SW480 (cell line): Measurements from ENCODE around the gene SLC2A13.
A peak's percentile ranks its signal among the peaks of the same experiment; 100 is the strongest.
"Not testable (repeated sequence)": the region's sequence is repeated elsewhere in the genome, so short reads cannot be mapped to it uniquely, and the experiment has no call there.

Source experiments
- DNase-seq: peaks from one replicate; pipeline ENCODE4 v3.0.0-alpha.2; 2016; ENCODE audit warnings: low spot score

SLC2A13 gene

GRCh38 chr12:39923364-39923763 is 182.5 kb downstream of the SLC2A13 start:
- no peak for DNase-seq

GRCh38 chr12:39922598-39922997 is 183.3 kb downstream of the SLC2A13 start:
- not testable (repeated sequence) for DNase-seq

- DNase-seq: peak; percentile 55
Measured at GRCh38 chr12:39920647-39921046, 185.2 kb downstream of the SLC2A13 start.

GRCh38 chr12:39920222-39920621 is 185.7 kb downstream of the SLC2A13 start:
- DNase-seq: no peak

- DNase-seq: no peak
Measured at GRCh38 chr12:39919790-39920189, 186.1 kb downstream of the SLC2A13 start.

- no peak for DNase-seq
Measured at GRCh38 chr12:39915249-39915648, 190.6 kb downstream of the SLC2A13 start.

- DNase-seq: no peak
Measured at GRCh38 chr12:39912211-39912980, 193.5 kb downstream of the SLC2A13 start.

GRCh38 chr12:39906237-39906636 is 199.6 kb downstream of the SLC2A13 start:
- no peak for DNase-seq

- no peak for DNase-seq
Measured at GRCh38 chr12:39905152-39905551, 200.7 kb downstream of the SLC2A13 start.

- no peak for DNase-seq
Measured at GRCh38 chr12:39902821-39903220, 203.1 kb downstream of the SLC2A13 start.

- no peak for DNase-seq
Measured at GRCh38 chr12:39897315-39897714, 208.6 kb downstream of the SLC2A13 start.

- DNase-seq: not testable (repeated sequence)
Measured at GRCh38 chr12:39893388-39893787, 212.5 kb downstream of the SLC2A13 start.

GRCh38 chr12:39892146-39892545 is 213.7 kb downstream of the SLC2A13 start:
- DNase-seq: no peak

GRCh38 chr12:39887856-39888255 is 218.0 kb downstream of the SLC2A13 start:
- no peak for DNase-seq

- peak; percentile 69 for DNase-seq
Measured at GRCh38 chr12:39886106-39886505, 219.8 kb downstream of the SLC2A13 start.

GRCh38 chr12:39884616-39885125 is 221.2 kb downstream of the SLC2A13 start:
- DNase-seq: no peak

- DNase-seq: no peak
Measured at GRCh38 chr12:39883411-39883810, 222.5 kb downstream of the SLC2A13 start.

- DNase-seq: no peak
Measured at GRCh38 chr12:39878753-39879152, 227.1 kb downstream of the SLC2A13 start.

GRCh38 chr12:39875721-39876120 is 230.2 kb downstream of the SLC2A13 start:
- DNase-seq: no peak

GRCh38 chr12:39874785-39875184 is 231.1 kb downstream of the SLC2A13 start:
- no peak for DNase-seq

- DNase-seq: no peak
Measured at GRCh38 chr12:39873065-39873464, 232.8 kb downstream of the SLC2A13 start.

GRCh38 chr12:39872425-39872824 is 233.5 kb downstream of the SLC2A13 start:
- DNase-seq: no peak

- no peak for DNase-seq
Measured at GRCh38 chr12:39868328-39868725, 237.6 kb downstream of the SLC2A13 start.
